NCI-H1092 treated with DMSO at 0.1 percent for 48 hours (cell line): ENCODE measurements around the gene PTGER2.
A peak's percentile ranks its signal among the peaks of the same experiment; 100 is the strongest.

Source experiments
- DNase-seq: peaks from one replicate; lab custom pipeline; 2025; lab: John Stamatoyannopoulos, UW

Gene PTGER2

DNA sequence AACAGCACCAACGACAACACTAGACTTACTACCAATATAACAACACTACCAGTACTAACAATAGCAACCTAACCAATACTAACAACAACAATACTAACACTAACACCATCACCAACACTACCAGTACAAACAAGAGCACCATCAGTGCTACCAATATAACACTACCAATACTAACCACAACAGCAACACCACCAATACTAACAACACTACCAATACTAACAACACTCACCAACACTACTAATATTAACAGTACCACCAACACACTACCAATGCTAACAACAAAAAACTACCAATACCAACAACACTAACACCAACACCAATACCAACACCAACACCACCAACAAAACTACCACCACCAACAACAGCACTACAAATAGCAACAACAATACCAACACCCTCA is 25.1 kb downstream of the PTGER2 start:
- DNase-seq, result no peak

- DNase-seq, result no peak
These were observed 28.9 kb downstream of the PTGER2 start for GRCh38 chr14:52342849-52343596.

- no peak for DNase-seq
These were observed 32.7 kb downstream of the PTGER2 start for GRCh38 chr14:52346778-52347177.

GRCh38 chr14:52348279-52348678 is 34.2 kb downstream of the PTGER2 start:
- no peak for DNase-seq

DNA sequence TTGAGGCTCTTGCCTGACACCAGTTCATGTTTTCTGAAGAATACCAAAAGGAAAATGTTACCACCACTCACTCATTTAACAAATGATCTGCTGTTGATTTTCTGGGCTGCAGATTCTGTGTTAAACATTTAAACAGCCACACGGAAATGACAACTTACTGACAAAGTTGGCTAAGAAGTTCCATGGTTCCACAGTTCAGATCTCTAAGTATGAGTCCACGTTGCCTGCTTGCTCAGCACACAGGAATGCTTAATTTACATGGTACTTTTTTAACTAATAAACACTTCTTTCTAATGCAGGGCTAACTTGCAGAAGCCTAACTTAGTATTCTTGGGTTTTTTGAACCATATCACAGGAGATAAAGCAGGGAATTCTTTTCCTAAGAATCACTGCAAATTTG is 34.7 kb downstream of the PTGER2 start:
- no peak for DNase-seq

- no peak for DNase-seq
These were observed 35.6 kb downstream of the PTGER2 start for GRCh38 chr14:52349731-52350130.

GRCh38 chr14:52350445-52350844 is 36.3 kb downstream of the PTGER2 start:
- DNase-seq, result no peak

DNA sequence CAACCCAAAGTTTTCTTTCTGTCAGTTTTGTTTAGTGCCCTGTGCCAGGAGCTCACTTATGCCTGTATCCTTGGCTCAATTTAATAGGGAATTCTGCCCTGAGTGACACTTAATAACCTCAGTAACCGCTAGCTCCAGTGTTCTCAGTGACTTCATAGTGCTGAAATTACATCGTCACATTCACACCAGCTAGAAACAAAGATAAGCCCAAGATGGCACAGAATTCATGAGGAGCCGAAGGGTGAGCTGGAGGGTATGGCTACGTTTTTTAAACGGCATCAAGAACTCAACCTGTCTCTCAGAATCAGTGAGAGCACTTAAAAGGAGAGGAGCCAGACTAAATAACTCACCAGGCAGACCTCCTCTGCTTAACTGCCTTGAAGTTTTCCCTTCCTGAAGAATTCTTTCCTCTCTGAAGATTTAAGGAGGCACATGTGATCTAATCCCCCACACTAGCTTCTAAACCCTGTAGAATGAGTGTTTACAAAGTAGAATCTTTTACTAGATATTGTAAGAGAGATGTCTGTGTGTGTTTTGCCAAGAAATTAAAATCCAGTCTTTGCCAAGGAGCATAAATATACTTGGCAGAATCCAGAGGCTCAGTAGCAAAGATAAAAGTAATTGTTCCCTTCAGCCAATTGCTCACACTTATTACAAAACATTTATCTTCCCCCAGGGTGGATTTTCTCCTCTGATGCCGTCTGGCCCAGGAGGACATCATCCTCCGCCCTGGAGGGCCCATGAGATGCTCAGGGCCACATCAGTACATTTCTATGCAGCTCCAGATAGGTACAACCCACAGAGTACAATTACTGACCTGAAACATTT is 37.3 kb downstream of the PTGER2 start:
- DNase-seq, result no peak

DNA sequence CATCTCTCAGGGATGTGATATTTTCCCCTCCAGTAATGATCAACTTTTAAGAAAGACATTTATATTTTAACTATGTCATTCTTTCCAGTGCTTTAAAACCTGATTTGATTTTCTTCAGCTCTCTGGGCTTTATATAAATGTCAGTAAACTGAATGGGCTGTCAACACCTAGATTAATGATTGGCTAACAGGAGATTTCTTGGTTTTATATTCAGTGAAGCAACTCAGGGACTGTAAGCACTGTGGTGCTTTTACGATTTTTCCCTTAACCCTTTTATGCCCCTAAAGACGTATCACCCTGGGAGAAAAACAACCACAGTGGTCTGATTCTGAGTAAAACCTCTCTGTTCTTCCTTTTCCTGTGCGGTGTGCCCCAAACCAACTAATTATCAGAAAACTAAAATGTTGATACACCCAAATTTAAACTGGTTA is 38.0 kb downstream of the PTGER2 start:
- no peak for DNase-seq

GRCh38 chr14:52352569-52352968 is 38.5 kb downstream of the PTGER2 start:
- DNase-seq, result no peak

DNA sequence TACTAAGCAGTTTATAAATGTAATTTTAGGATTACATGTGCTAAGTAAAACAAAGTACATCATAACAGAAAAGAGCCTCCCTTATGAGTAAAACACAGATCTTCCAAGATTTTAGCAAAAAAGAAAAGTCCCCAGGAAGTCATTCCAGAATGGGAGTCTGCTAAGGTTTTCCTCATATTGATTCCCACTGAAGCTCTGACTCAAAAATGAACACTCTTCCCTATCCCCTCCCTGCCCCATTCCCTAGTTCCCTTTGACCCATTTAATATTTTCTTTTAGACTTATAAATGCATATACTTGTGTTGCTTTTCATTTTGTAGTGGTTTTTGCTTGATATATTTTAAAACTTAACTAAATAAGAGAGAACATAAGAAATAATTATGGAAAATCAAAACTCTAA is 40.1 kb downstream of the PTGER2 start:
- no peak for DNase-seq

DNA sequence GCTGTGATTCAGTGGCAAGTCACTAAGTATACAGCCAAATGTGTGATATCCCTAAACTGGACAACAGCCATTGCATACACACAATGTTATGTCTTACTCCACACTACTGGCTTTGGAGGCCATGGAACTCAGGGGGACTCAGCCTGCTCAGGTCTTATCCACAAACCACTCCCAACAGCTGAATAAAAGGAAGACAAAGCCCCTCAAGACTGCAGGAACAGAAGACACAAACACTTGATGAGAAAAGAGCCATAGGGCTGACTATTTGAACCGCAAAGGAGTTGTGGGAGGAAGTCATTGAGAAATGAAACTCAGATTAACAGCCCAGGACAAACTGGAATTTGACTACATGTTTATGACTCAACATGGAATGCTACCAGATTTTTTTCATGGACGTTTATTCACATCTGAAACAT is 40.9 kb downstream of the PTGER2 start:
- DNase-seq, result no peak

DNA sequence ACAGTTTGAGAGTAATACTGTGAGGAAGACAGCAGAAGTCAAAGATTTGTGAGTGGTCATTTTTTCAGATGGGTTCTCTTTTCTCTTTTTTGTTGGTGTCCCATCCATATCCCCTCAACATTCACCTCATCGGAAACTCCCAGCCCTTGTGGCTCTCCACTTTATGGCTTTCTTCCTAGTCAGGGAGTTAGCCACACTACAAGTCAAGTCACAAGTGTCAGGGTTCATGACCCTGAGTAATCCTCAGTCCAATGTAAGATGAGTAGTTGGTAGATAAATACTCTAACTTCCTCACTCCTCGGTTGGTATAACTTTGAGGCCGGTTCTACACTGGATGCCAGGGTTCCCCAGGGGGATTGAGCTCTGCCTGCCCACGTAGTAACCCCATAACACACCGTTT is 41.4 kb downstream of the PTGER2 start:
- no peak for DNase-seq

DNA sequence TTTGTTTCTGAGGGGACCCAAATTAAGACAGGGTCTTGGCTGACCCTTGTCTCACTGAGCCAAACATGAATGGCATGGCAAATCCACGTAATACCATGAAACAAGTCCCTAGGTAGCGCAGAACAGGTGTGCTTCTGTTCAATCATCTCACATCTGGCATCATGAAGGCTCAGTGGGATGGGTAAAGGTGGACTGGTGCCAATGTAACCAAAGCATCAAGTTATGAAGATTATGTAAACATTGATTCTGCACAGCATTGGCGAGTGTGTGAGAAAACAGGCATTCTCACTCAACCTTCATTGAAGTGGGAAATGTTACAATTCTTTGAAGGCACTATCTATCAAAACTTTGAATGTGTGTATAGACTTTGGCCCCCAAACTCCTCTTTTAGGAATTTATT is 41.9 kb downstream of the PTGER2 start:
- DNase-seq, result peak; percentile 60

DNA sequence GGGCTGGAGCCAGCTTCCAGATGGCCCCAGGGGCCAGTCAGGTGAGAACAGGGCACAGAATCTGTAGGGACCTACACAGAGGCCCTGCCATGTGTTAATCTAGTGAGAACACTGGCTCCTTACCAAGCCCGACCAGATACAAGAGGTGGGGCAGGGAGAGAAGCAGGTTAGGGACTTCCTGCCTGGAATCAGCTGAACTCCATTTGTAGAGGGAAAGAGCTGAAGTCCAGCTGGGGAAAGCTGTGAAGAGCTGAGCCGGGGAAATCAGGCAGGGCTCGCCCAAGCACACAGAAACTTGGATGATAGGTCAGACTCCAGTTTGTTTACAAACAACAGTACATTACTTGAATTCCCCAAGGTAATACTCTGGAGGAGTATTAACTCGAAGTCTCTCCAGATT is 46.7 kb downstream of the PTGER2 start:
- DNase-seq, result no peak

- no peak for DNase-seq
These were observed 49.1 kb downstream of the PTGER2 start for GRCh38 chr14:52363041-52363704.

DNA sequence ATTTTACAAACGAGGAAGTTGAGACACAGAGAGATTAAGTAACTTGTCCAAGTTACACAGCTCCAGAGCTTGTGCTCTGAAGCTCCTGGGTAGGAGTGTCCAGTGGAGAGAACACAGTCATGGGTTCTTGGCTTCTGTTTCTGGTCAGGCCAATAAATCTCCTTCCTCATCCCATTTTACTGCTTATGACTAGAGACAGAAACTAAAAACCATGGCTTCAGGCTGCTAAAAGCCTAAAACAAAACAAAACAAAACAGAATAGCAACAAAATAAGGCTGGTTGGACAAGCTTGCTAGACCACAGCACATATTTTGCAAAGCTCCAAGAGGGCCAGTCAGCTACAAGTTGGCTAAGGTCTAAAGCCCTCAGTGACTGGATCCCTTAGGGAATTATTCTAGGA is 49.8 kb downstream of the PTGER2 start:
- DNase-seq, result no peak

GRCh38 chr14:52365071-52365470 is 51.0 kb downstream of the PTGER2 start:
- DNase-seq, result no peak

GRCh38 chr14:52366796-52367315 is 52.7 kb downstream of the PTGER2 start:
- DNase-seq, result no peak

DNA sequence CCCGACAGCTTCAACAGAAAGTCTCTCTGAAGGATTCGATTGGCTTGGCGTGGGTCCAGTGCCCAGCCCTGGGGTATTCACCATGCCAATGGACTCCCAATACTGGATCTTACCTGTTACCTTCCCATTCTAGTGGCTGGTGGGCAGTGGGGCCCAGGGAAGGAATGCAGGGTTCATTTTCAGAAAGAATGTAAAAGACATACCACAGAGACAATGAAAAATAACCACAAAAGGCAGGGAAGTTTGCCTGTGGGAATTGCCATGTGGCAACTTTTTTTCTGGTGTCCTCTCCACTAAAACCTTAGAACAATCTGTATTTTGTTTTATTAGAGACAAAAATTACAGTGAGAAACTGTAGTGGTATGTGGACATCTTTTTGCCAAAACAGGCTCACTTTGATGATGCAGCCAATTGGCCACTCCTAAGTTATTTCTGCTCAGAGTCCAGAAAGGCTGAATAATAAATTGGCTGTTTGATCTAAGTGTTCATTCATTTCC is 55.2 kb downstream of the PTGER2 start:
- DNase-seq, result no peak

DNA sequence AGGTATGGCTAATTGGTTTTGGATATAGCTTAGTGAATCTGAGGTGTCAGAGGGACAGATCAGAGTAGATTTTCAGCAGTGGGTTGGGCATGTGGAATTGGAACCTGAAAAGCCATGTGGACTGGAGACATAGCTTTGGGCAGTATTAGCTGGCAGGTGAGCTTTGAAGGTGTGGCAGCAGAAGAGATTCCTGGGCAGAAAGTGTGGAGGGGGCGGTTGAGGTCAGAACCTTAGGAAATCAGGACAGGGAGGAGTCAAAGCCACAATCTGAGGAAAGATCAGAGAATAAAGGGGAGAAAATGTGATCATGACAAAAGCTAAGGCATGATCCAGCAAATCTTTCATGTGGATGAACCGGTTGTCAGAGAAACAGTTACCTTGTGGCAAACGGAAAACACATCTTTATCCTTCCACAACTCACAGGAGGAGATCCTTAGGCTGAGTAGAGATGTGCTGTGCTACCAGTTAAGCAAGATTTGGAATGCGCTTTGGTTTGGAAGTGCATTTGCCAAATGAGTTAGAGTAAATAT is 56.4 kb downstream of the PTGER2 start:
- DNase-seq, result no peak

- no peak for DNase-seq
These were observed 63.8 kb downstream of the PTGER2 start for GRCh38 chr14:52377940-52378339.
